ENCODE results near the gene VPS39. TPM values are rescaled to one million over a fixed set of nuclear protein-coding genes. Genes with fewer than 3 reads are reported as not detected.

VPS39 gene
- total and polyA plus RNA-seq, 3 donors from 2014 or later, result 71.8 to 135 (median 120) TPM

- H3K27me3 ChIP-seq, result no peaks in the 10 kb centered on the region
- no peak overlapping the region for H3K27ac ChIP-seq
- no peaks in the 10 kb centered on the region for H3K4me1 ChIP-seq
- no peaks in the 10 kb centered on the region for H3K9me3 ChIP-seq
- intact Hi-C loops (cut with DNase I; ENCODE audit: low total_unique reads), result no loop called here
- H3K36me3 ChIP-seq (ENCODE audit: low read depth, missing control alignments), result no peaks in the 10 kb centered on the region
- no peak overlapping the region for H3K4me3 ChIP-seq
- no peak for DNase-seq
- TF ChIP-seq POLR2A (IDR thresholded peaks at IDR 0.05) (no peak), CTCF (IDR thresholded peaks at IDR 0.05) (no peak)
- 100% methylated on average over 1 of the region's 1 CpG; no CpG with 5 or more reads in 1 of the 2 donors for WGBS, 2 donors
These were observed 77.1 kb downstream of the VPS39 start for GRCh38 chr15:42131006-42131405.

GRCh38 chr15:42130246-42130986 lies 77.7 kb downstream of the VPS39 start:
- Histone ChIP-seq H3K27ac (no peak overlapping the region), H3K9me3 (no peaks in the 10 kb centered on the region), H3K4me1 (no peaks in the 10 kb centered on the region), H3K27me3 (no peaks in the 10 kb centered on the region), H3K36me3 (ENCODE audit: low read depth, missing control alignments) (no peaks in the 10 kb centered on the region), H3K4me3 (no peak overlapping the region)
- intact Hi-C loops (cut with DNase I; ENCODE audit: low total_unique reads), result no loop called here
- WGBS, 2 donors, result 67 to 89% methylated on average over 7 to 8 of the region's 8 CpGs
- TF ChIP-seq POLR2A (IDR thresholded peaks at IDR 0.05) (no peak), CTCF (IDR thresholded peaks at IDR 0.05) (no peak)
- no peak for DNase-seq

- H3K36me3 ChIP-seq (ENCODE audit: low read depth, missing control alignments), result no peaks in the 10 kb centered on the region
- intact Hi-C loops (cut with DNase I; ENCODE audit: low total_unique reads), result no loop called here
- no peak overlapping the region for H3K27ac ChIP-seq
- no peak for DNase-seq
- no peaks in the 10 kb centered on the region for H3K4me1 ChIP-seq
- no peaks in the 10 kb centered on the region for H3K9me3 ChIP-seq
- no peaks in the 10 kb centered on the region for H3K27me3 ChIP-seq
- TF ChIP-seq POLR2A (IDR thresholded peaks at IDR 0.05) (no peak), CTCF (IDR thresholded peaks at IDR 0.05) (no peak)
- no peak overlapping the region for H3K4me3 ChIP-seq
- WGBS, 2 donors, result 91 to 94% methylated on average over 2 of the region's 2 CpGs
These were observed 78.7 kb downstream of the VPS39 start for GRCh38 chr15:42129364-42129763.

- WGBS, 2 donors, result 59 to 63% methylated on average over 6 of the region's 6 CpGs
- Histone ChIP-seq H3K9me3 (no peaks in the 10 kb centered on the region), H3K27ac (no peak overlapping the region), H3K4me1 (no peaks in the 10 kb centered on the region), H3K27me3 (no peaks in the 10 kb centered on the region), H3K4me3 (no peak overlapping the region), H3K36me3 (ENCODE audit: low read depth, missing control alignments) (no peaks in the 10 kb centered on the region)
- no peak for TF ChIP-seq POLR2A (IDR thresholded peaks at IDR 0.05)
- no peak for TF ChIP-seq CTCF (IDR thresholded peaks at IDR 0.05)
- intact Hi-C loops (cut with DNase I; ENCODE audit: low total_unique reads), result no loop called here
- no peak for DNase-seq
These were observed 79.6 kb downstream of the VPS39 start for GRCh38 chr15:42128476-42128875.

- Histone ChIP-seq H3K4me1 (no peaks in the 10 kb centered on the region), H3K4me3 (no peak overlapping the region), H3K27ac (no peak overlapping the region), H3K36me3 (ENCODE audit: low read depth, missing control alignments) (no peaks in the 10 kb centered on the region), H3K9me3 (no peaks in the 10 kb centered on the region), H3K27me3 (no peaks in the 10 kb centered on the region)
- DNase-seq, result no peak
- TF ChIP-seq CTCF (IDR thresholded peaks at IDR 0.05), result no peak
- no peak for TF ChIP-seq POLR2A (IDR thresholded peaks at IDR 0.05)
- intact Hi-C loops (cut with DNase I; ENCODE audit: low total_unique reads), result no loop called here
- WGBS, 2 donors, result 67 to 89% methylated on average over 1 to 3 of the region's 3 CpGs
These were observed 84.6 kb downstream of the VPS39 start for GRCh38 chr15:42123546-42123945.

Data from testis (tissue), 3 donors.